Stimulated activated CD8-positive, alpha-beta memory T cell treated with anti-CD3 and anti-CD28 coated beads, Interleukin-4, amount 100 ng/mL, for 1 hour (primary cell): ENCODE results near the gene DNAJC24.

Source experiments
- DNase-seq, 2 donors: peaks; one replicate each; pipeline ENCODE4 v3.0.0-alpha.2; 2020; ENCODE audit warnings: low read depth in 2 of 2, low spot score in 1 of 2

Gene DNAJC24

DNA sequence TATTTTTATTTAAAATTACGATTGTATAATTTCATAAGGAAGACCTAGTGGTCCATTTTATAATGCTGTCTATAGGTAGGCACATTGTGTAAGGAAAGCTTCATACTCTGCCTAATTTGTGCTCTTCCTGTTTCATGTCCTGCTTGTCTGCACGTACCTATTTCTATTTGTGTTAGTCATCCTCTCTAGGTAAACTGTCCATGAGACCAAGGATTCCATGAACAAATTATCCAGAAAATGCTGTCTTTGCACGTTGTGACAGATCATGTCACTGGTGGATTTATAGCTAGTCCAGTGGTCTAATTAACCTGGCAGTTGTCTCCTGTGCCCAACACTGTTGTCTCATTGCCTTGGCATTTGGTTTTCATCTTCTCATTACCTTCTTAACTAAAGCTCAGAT lies 44.7 kb downstream of the DNAJC24 start:
- DNase-seq, result no peak

DNA sequence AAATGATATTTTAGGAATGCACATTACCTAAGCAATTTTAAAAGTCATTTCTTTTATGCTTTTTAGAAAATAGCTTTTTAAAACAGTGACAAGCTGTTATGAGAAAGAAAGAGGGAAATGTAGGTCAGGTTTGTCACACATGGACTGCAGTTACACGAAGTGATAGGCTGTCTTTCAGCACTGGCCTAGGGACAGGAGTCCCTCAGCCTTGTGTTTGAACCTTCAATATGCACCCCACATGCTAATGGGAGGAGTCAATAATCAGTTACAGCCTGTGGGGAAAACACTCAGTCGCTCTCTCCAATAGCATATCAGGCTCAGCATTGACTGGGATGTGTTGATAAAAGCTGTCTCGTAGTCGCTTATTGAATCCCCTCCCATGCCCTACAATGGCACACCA lies 45.8 kb downstream of the DNAJC24 start:
- no peak for DNase-seq

DNA sequence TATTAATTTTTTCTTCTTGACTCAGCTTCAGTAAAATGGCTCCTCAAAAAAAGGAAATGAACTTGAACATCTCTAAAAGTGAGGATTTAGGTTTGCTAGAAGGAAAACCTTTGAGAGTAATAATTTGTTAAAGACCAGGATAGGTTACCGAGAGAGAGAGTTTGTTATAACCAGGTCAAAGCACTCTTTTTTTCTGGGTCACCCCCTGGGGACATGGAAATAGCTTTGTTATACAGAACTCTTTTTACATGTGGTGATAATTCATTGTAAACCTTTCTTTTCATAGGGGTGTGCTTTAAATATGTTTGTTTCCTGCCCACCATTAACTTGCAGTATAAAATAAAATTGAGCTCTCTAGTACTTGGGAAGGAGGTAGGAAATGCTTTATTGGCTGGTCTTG lies 47.7 kb downstream of the DNAJC24 start:
- no peak for DNase-seq

DNA sequence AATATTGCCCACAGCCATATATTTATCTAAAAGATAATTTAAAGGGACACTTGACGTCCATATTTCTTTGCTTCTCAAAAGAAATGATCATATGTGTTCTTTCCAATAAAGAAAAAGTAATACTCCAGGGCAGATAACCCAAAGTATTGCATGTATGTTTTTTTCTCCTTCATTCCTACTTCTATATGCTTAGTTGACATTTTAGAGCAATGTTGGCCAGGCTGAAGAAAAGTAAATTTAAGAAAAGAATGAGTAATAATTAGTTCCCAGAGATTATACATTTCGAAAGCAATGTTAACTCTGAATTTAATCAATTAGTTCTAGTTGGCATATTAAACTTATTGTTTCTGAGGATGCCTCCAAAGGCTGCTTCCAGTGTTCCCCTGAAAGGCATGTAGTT lies 48.2 kb downstream of the DNAJC24 start:
- DNase-seq, result no peak

DNA sequence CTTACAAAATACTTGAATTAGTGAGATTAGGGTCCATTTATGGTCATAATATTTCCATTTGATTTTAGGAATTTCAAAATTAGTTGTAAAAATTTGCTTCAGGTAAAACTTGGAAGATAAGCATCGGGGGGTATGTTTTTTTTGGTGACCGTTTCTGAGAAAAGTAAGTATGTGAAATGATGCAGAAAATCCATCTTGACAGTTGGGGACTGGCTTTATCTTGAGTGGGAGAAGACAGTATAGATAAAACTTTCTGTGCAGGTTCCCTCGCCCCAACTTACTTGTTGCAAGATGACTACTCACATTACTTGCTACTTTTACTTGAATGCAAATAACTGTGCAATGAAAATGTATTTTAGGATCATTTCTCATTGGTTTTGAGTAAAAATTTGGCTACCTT lies 49.5 kb downstream of the DNAJC24 start:
- no peak for DNase-seq

DNA sequence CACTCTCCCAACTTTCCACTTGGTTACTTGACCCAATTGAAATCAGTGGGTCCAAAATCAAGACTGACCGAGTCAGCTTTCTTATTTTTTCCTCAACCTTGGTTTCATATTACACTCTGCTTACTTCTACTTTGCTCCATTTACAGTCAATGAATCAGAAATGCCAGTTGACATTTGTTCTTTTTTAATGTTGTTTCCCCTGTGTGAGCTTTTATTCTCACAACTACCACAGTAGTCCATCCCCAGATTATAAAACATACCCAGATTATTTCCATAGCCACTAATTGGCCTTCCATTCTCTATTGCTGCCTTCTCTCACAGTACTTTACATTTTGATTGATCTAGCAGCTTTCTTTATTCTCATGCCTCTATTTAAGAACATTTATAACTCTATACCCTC lies 50.0 kb downstream of the DNAJC24 start:
- no peak for DNase-seq

DNA sequence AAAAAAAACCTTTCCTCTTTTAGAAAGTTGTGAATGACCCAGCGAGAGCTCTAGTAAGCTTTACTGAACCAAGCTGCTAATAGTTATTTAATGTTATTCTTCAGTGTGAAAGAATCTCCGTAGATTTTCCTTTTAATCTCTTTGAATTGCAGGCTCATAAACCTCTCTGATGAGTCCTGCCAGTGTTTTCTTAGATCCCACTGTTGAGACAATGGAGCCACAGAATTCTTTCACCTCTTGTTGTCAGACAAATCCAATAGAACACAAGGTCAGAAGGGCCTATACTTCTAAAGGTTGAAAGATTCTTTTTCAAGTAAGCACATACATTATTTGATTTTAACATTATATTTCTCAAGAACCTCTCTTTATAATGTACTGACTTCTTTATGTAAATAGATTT lies 52.2 kb downstream of the DNAJC24 start:
- no peak for DNase-seq

DNA sequence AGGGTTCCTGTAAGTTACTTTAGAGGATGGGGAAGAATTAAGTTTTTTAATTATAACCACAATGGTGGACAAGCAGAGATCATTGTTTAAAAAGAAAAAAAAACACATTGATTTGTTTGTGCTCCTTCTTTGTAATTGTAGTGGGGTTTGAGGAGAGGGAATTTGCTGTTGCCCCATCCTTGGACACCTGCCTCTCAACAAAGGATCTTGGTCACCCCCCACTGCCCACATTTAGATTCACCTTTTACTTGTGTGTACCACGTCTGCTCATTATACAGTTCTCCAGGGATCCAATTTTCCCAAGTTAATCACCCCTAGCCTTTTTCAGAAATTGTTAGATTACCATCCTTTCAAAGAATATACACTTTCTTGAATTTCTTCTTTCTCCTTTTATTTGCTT lies 53.0 kb downstream of the DNAJC24 start:
- no peak for DNase-seq

DNA sequence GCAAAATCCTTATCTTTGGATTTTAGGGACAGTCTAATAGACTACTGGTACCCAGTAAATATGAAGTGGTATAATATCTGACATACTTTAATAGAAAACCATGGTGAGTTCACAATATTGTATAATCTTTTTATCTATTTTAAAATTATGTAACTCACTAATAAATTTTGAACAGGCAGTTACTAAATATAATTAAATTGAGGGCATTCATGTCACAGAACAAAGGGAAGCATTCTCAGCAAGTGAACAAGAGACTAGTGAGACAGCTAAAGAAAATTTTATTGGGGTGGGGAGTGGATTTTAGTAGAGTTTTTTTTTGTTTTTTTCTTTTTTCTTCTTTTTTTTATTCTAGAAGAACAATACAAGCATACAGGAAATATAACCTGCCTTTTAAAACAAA lies 55.0 kb downstream of the DNAJC24 start:
- DNase-seq, result no peak

DNA sequence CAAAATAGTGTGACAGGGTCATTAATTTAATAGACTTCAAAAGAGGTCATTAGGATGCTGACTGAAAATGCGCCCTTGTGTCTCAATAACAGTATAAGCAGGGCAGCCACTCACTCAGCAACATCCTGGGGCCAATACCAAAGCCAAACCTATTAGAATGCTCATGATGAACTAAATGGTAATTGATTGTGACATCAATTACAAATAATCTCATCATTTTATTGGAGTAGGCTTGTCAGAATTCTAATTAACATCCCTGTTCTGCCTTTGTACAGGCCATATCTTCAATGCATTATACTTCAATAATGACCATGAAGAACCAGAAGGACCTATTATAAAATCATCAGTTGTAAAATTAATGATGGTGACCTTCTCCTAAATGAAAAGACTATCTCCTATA lies 64.2 kb downstream of the DNAJC24 start:
- DNase-seq, result no peak

DNA sequence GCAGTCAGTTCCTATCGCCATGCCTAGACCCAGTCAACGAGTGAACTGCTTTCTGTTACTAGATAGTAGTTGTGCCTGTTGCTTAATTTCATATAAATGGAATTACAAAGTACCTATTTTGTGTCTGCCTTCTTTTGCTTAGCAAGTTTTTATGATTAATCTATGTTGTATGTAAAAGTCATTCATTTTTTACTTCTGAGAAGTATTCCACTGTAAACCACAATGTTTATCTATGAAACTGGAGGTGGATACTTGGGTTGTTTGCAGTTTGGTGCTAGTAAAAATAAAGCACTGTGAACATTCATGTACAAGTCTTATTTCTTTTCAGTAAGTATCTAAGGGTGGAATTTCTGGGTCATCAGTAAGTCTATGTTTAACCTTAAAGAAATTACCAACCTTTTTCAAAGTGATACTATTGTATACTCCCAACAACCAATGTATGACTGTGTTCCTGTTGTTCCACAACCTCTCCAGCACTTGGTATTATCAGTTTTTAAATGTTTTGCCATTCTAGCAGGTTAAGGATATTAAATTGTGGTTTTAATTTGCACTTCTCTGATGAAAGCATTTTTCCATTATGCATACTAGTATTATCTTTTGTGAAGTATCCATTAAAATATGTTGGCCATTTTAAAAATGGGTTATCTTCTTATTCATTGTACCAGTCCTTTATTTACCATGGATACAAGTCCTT lies 68.2 kb downstream of the DNAJC24 start:
- no peak for DNase-seq

DNA sequence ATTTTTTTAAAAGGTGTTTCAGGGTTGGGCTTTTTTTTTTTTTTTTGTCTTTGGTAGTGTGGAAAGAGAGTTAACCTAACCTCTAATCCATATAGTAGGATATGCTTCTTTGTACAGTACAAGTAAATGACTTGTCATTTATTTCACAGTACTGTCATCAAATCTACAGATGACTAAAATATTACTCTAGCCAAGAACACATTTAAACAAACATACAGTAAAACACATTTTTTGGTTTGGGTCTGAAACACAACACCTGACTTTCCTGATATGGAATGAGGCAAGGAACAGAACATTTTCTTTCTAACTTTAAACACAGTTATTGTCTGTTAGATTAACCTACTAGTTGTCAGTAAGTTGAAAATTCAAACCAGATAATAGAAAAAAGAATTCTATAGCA lies 71.6 kb downstream of the DNAJC24 start:
- DNase-seq, result no peak

DNA sequence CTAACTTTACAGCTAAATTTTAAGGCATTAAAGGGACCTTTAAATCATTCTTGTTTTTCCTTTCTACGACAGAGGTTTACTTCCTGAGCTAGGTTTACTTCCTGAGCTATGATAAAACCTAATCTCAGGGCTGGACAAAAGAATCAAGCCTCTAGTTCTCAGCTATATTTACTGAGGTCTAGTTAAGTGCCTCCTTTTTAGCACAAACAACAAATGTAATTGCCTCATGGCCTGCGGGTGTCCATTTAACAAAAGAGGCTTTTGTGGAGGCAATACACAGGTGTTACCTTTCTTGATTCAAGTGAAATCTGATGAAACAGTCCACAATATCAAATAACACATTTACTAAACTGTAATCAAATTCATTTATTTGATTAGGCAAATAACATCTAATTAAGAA lies 72.4 kb downstream of the DNAJC24 start:
- no peak for DNase-seq

DNA sequence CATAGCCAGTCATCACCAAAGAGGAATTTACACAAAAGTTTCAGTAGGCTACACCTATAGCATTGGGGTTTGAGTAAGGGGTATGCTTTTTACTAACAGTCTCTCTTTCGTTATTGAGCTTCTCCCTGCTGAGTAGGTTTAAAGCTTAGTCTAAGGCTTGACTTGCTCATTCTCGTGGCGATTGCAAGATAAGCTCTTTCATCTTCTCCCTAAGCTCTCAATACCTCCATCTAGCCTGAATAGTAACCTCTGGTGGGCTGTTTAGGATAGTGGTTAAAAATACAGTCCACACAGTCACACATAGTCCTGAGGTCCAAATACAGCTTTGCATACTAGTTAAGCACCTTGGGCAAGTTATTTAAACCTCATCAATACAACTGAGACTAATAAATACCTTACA lies 74.1 kb downstream of the DNAJC24 start:
- DNase-seq, result no peak

DNA sequence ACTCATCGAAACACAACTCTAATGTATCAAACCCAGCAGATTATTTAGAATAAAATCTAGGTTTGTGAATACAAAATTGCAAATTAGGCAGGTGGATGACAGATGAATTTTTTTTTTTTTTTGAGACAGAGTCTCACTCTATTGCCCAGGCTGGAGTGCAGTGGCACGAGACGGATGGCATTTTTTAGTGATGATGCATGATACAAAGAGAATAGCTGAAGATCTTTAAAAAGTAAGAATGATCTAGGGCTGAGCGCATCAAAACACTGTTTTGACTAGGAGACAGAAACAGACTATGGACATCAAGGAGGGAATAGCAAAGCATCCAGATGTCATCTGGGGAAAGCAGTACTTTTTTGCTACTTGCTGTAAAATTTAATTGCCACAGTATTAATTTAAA lies 76.0 kb downstream of the DNAJC24 start:
- DNase-seq, result no peak

DNA sequence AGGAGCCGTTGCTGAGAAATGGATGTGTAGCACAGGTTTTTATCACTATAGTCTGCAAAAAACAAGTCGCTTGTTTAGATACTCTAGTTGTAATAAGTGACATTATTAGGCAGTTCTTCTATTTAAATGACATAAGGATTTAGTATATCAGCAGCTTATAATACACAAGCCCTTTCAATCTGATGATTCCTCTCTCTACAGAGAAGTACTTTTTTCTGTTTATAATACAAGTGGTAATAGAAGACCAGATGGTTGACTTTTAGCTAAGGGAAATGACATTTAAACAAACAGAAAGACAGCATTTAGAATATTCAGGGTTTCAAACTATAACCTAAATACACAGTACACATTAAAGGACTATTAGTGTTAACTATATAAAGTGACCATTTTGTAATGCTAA lies 79.4 kb downstream of the DNAJC24 start:
- no peak for DNase-seq

DNA sequence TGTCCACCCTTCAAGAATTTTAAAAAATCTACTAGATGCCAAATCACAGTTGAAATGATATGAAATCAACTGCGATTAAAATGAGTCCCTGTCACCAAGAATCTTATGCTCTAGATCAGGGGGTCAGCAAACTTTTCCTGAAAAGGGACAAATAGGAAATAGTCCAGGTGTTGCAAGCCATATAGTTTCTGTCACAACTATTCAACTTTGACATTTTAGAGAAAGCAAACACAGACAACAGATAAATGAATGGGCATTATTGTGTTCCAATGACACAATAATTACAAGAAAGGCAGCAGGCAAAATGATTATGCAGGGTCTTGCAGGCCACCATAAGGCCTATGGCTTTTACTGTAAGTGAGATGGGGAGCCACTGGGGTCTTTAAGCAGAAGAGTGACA lies 81.2 kb downstream of the DNAJC24 start:
- no peak for DNase-seq

DNA sequence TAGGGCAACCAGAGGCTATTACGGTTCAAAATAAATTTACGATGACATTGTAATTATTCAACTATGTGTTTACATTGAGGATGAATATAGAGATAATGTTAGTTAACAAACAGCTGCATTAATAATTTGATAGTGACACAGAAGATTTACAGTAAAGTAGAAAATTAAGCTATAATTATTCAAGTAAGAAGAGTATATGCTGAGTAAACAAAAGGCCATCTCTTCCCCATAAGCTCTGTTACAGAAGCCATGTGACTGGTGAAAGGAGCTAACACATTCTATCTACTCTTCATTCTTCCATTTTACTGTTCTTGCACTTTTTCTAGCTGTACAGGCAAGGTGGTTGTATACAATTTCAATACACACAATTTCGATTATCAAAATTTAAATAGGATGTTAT lies 85.5 kb downstream of the DNAJC24 start:
- DNase-seq, result no peak

DNA sequence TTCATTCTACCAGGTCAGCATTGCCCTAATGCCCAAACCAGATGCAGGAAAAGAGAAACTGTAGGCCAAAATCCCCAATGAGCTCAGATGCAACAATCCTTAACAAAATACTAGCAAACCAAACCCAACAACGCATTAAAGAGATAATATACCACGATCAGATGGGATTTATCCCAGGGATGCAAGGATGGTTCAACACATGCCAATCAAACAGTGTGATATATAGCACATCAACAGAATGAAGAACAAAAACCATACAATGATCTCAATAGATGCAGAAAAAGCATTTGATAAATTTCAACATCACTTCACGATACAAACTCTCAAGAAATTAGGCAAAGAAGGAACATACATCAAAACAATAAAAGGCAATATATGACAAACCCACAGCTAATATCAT lies 94.8 kb downstream of the DNAJC24 start:
- no peak for DNase-seq

DNA sequence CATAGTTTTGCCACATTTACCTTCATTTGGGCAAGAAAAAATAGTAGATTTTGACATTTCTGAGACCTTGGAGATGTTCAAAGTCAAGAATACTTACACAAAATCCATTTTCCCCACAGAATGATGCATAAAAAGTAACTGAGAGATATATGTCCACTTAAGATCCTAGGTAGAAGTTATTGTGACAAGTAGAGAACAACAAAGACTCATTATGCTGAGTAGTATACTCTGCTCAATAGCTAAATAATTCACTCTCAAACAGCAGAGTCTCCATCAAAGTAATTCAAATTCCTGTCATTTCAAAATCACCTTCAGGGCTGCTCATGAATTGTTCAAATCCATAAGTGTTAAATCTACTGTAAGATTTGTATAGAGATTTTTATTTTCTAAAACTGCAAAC lies 104.4 kb downstream of the DNAJC24 start:
- no peak for DNase-seq

DNA sequence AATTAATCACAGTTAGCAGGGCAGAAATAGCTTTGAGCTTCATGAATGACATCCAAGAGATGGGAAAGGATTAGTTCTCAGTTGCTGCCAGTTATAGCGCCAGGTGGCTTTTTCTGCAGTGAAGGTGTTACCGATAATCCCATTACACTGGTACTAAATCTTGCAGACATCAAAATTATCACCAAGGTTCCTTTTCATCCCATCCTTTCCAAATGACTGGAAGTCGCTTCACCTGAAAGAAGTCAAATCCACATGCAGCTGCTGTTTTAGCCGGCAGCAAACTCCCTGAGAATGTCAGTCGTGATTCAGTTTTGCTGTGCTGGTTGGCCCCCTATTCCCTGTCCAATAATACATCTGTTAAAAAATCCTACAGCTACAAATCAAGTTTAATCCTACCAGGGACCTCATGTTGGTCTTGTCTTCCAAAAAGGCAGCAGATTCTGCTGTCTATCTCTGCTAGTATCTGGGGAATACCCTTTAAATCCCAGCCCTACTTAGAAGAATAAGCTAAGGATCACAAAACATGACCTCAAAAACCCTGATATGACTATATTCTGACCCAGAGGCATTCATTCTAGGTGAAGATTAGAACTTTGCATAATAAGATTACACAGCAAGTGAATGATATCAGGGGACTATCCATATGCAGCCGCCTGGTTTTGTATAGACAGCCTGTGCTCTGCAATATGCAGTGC lies 108.0 kb downstream of the DNAJC24 start:
- DNase-seq, result no peak

DNA sequence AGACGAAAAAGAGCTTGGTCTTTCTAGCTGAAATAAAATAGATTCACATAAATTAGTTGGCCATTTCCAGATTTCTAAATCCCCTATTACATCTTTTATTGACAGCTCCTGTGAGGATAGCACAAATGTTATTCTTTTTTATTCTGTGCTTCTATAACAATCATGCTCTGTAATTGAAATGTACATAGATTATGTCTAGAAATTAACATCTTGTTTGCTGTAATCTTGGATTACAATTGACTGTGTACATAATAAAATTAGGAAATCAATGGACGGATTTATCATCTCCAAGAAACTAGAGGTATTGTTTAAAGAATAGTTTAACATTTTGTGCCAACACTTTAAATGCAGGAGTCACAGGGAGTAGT lies 108.5 kb downstream of the DNAJC24 start:
- no peak for DNase-seq

DNA sequence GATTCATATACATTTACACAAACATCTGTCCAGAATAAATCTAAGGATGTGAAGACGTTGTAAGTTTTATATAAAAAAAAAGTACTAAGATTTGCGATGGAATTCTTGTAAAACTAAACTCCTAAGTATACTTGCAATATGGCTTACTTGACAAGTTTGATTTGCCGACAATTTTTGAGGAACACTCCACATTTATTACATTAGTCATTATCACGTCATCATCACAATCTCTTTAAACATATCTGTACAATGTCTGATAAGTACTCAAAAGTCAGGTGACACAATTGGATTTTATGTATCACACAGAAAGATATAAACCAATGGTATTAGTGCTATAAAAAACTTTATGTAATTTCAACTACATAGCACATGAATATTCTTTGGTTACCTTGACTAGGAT lies 109.4 kb downstream of the DNAJC24 start:
- no peak for DNase-seq
